GM12892 (cell line): ENCODE data around the gene KPNB1.

Experiments used
- POLR2A ChIP-seq: IDR thresholded peaks from 2 replicates; pipeline ENCODE4 v1.6.1; 2011; ENCODE audit warnings: low read depth, low read length, control low read depth
- POLR2AphosphoS5 ChIP-seq: IDR thresholded peaks from 2 replicates; pipeline ENCODE4 v1.6.1; 2011; ENCODE audit warnings: low read depth, low read length, control low read depth
- TAF1 ChIP-seq: IDR thresholded peaks from 2 replicates; pipeline ENCODE4 v1.6.1; 2011; ENCODE audit warnings: low read depth, mild to moderate bottlenecking, control low read depth, low read length, borderline replicate concordance

- no peak for TF ChIP-seq POLR2A
- no peak for TF ChIP-seq POLR2AphosphoS5
- no peak for TF ChIP-seq TAF1
Measured at GRCh38 chr17:47628014-47628566, 21.6 kb upstream of the KPNB1 start.
